ENCODE results near the gene CCDC117.

CCDC117 gene

DNA sequence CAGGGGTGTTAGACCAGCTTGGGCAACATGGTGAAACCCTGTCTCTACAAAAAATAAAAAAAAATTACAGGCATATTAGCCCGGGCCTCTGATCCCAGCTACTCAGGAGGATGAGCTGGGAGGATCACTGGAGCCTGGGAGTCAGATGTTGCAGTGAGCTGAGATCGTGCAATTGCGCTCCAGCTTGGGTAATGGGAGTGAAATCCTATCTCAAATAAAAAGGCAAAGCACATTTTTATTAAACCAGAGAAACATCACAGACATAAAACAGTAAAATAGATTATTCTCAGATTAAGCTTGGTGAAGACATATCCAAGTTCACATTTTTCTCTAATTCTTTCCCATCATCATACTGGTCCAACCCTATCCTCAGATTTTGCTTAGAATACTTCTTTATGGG, 57.9 kb downstream of the CCDC117 start:
- DNase-seq (ENCODE audit: low spot score), result no peak

DNA sequence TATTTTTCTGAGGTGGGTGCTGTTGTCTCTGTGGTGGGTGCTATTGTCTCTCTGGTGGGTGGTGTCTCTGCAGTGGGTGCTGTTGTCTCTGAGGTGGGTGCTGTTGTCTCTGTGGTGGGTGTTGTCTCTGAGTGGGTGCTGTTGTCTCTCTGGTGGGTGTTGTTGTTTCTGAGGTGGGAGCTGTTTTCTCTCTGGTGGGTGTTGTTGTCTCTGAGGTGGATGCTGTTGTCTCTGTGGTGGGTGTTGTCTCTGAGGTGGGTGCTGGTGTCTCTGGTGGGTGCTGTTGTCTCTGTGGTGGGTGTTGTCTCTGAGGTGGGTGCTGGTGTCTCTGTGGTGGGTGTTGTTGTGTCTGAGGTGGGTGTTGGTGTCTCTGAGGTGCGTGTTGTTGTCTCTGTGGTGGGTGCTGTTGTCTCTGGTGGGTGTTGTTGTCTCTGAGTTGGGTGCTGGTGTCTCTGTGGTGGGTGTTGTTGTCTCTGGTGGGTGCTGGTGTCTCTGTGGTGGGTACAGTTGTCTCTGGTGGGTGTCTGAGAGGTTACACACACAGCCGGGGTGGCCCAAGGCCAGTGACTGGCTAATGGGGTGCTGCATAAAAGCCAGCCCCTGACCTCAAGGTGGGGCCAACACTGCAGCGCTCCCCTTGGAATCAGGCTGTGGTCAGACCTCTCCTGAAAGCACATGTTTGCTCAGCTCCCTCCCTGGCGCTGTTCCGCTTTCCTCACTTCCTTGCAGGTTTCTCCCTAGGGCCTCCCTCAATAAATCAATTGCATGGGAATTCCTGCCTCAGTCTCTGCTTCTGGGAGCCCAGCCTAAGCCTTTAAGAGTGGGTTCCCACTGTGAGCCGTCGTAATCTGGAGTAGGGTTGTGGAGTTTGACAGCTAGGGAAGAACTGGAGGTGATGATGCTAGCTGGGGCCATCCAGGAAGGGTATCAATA, 58.9 kb downstream of the CCDC117 start:
- DNase-seq (ENCODE audit: low spot score), result no peak

DNA sequence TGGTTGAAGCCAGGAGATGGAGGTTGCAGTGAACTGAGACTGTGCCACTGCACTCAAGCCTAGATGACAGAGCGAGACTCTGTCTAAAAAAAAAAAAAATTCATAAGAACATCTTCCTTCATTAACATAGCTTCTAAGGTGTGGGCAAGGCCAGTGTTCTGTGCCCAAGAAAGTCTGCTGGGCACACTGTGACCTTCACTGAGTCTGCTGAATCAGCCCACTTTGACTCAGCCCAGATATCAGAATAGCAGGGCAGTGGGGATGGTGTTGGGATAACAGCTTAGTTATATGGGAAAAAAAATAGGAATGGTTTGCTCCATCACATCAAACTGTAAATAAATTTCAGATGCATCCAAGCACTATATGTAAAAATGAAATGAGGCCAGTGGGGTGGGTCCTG, 60.2 kb downstream of the CCDC117 start:
- DNase-seq (ENCODE audit: low spot score), result no peak

DNA sequence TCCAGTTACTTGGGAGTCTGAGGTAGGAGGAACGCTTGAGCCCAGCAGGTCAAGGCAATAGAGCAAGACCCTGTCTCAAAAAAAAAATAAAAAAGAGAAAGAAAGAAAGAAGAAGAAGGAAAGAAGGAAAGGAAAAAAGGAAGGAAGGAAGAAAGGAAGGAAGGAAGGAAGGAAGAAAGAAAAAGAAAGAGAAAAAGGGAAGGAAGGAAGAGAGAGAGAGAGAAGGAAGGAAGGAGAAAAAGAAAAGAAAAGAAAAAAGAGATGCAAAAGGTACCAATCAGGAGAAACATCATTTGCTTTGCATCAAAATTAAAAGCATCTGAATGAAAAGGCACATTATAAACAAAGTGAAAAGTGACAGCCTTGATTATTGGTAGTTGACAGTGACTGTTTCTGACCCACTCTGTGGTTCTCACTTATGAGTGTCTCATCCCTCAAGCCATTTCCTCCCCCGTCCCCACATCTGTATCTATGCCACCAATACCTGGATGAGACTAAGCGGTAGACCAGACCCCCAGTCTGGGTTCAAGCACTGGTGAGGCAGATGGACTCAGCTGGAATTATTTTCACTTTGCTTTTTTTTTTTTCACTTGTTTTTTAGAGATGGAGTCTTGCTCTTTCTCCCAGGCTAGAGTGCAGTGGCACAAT, 60.9 kb downstream of the CCDC117 start:
- no peak for DNase-seq (ENCODE audit: low spot score)

DNA sequence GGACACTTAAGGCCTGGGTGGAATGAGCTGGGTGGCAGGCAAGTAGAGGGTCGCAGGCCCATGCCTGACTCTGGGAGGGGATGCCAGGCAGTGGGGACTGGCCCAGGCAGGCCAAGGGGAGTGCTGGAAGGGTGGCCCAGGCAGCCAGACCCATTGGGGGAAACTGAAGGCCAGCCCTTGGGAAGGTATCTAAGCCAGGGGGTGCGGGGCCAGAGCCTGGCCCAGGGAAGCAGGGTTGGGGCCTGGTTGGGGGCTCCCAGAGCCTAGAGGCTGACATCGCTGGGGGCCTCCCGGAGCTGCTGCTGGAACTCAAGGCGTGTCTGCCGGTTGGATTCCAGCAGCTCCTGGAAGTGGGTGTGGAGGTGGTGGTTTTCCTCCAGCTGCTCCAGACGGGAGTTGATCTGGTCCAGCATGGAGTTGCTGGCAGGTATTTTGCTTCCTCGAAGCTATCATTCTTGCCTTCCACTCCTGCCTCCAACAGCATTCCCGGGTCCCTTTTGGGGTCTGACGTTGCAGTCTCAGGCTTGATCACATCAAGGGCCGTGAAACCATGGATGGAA, 63.2 kb downstream of the CCDC117 start:
- no peak for DNase-seq (ENCODE audit: low spot score)

DNA sequence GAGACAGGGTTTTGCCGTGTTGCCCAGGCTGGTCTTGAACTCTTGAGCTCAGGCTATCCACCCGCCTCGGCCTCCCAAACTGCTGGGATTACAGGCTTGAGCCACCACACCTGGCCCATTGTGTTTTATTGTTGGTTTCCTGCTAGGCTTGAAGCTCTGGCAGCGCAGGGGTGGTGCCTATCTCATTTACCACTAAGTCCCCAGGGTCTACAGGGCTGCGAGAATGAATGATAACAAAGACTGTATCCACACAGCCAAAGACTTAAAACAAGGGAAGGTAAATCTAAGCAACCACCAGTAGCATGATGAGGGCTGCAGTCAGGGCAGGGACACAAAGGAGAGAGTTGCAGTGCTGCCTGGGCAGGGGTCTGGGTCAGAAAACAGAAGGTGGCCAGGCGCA, 65.1 kb downstream of the CCDC117 start:
- DNase-seq (ENCODE audit: low spot score), result no peak
